HG03135 (cell line): ENCODE data around the gene ARHGDIG.
"Not testable (repeated sequence)": the region's sequence is repeated elsewhere in the genome, so short reads cannot be mapped to it uniquely, and the experiment has no call there.

Source experiments
- ATAC-seq: cut with Tn5 transposase; IDR thresholded peaks from one replicate; pipeline ENCODE4 v1.9.1; 2021; ENCODE audit warnings: mild to moderate bottlenecking, moderate library complexity; ENCODE audit not compliant: unreplicated experiment

Gene ARHGDIG

GRCh38 chr16:263182-263774 is 17.1 kb upstream of the ARHGDIG start:
- ATAC-seq = no peak

GRCh38 chr16:263944-264343 is 16.4 kb upstream of the ARHGDIG start:
- ATAC-seq = no peak

GRCh38 chr16:264440-264951 is 15.9 kb upstream of the ARHGDIG start:
- no peak for ATAC-seq

- no peak for ATAC-seq
These were observed 15.3 kb upstream of the ARHGDIG start for GRCh38 chr16:265002-265529.

GRCh38 chr16:265711-266110 is 14.7 kb upstream of the ARHGDIG start:
- ATAC-seq = no peak

- ATAC-seq = no peak
These were observed 13.9 kb upstream of the ARHGDIG start for GRCh38 chr16:266258-267164.

GRCh38 chr16:267562-267961 is 12.8 kb upstream of the ARHGDIG start:
- ATAC-seq = not testable (repeated sequence)

- no peak for ATAC-seq
These were observed 12.0 kb upstream of the ARHGDIG start for GRCh38 chr16:268141-269053.

GRCh38 chr16:269061-269796 is 11.2 kb upstream of the ARHGDIG start:
- no peak for ATAC-seq

- ATAC-seq = no peak
These were observed 9.8 kb upstream of the ARHGDIG start for GRCh38 chr16:270381-271255.

- ATAC-seq = no peak
These were observed 7.5 kb upstream of the ARHGDIG start for GRCh38 chr16:272633-273546.

- ATAC-seq = no peak
These were observed 6.6 kb upstream of the ARHGDIG start for GRCh38 chr16:273547-274421.

GRCh38 chr16:275041-275641 is 5.2 kb upstream of the ARHGDIG start:
- no peak for ATAC-seq

- ATAC-seq = no peak
These were observed 4.6 kb upstream of the ARHGDIG start, which contains the start of gene RGS11 for GRCh38 chr16:275786-276232. TSS of gene RGS11 (minus strand) at chr16:275944. CDS start at chr16:275911, 33 bp downstream.

GRCh38 chr16:276426-277077 is 3.8 kb upstream of the ARHGDIG start:
- no peak for ATAC-seq

- ATAC-seq = no peak
These were observed 1.5 kb upstream of the ARHGDIG start for GRCh38 chr16:278863-279366.
